ENCODE measurements around the gene XKRX.

XKRX gene

GRCh38 chrX:100964362-100964761, 35.6 kb upstream of the XKRX start:
- H3K4me3 ChIP-seq (ENCODE audit: low read depth, low read length): no peak overlapping the region
- no peak for DNase-seq (ENCODE audit: low read depth)
- no peak for TF ChIP-seq CTCF (IDR thresholded peaks at IDR 0.05; ENCODE audit: control insufficient read depth, extremely low read depth, insufficient read depth)

- no peak for TF ChIP-seq CTCF (IDR thresholded peaks at IDR 0.05; ENCODE audit: control insufficient read depth, extremely low read depth, insufficient read depth)
- H3K4me3 ChIP-seq (ENCODE audit: low read depth, low read length): no peak overlapping the region
- no peak for DNase-seq (ENCODE audit: low read depth)
These were observed 34.1 kb upstream of the XKRX start for GRCh38 chrX:100962811-100963210.

GRCh38 chrX:100948557-100948956, 19.8 kb upstream of the XKRX start:
- no peak overlapping the region for H3K4me3 ChIP-seq (ENCODE audit: low read depth, low read length)
- no peak for DNase-seq (ENCODE audit: low read depth)
- TF ChIP-seq CTCF (IDR thresholded peaks at IDR 0.05; ENCODE audit: control insufficient read depth, extremely low read depth, insufficient read depth): no peak

- DNase-seq (ENCODE audit: low read depth): no peak
- no peak for TF ChIP-seq CTCF (IDR thresholded peaks at IDR 0.05; ENCODE audit: control insufficient read depth, extremely low read depth, insufficient read depth)
- H3K4me3 ChIP-seq (ENCODE audit: low read depth, low read length): no peak overlapping the region
These were observed 17.7 kb upstream of the XKRX start for GRCh38 chrX:100946299-100946927.

GRCh38 chrX:100944601-100945000, 15.9 kb upstream of the XKRX start:
- no peak for DNase-seq (ENCODE audit: low read depth)
- no peak for TF ChIP-seq CTCF (IDR thresholded peaks at IDR 0.05; ENCODE audit: control insufficient read depth, extremely low read depth, insufficient read depth)
- H3K4me3 ChIP-seq (ENCODE audit: low read depth, low read length): no peak overlapping the region

- H3K4me3 ChIP-seq (ENCODE audit: low read depth, low read length): no peak overlapping the region
- TF ChIP-seq CTCF (IDR thresholded peaks at IDR 0.05; ENCODE audit: control insufficient read depth, extremely low read depth, insufficient read depth): no peak
- DNase-seq (ENCODE audit: low read depth): no peak
These were observed 10.6 kb upstream of the XKRX start for GRCh38 chrX:100939333-100939732.

- H3K4me3 ChIP-seq (ENCODE audit: low read depth, low read length): no peak overlapping the region
- TF ChIP-seq CTCF (IDR thresholded peaks at IDR 0.05; ENCODE audit: control insufficient read depth, extremely low read depth, insufficient read depth): no peak
- DNase-seq (ENCODE audit: low read depth): no peak
These were observed 7.0 kb upstream of the XKRX start for GRCh38 chrX:100935767-100936166.
